HepG2 (cell line): ENCODE measurements around the gene OPN3. TPM values are rescaled to one million over a fixed set of nuclear protein-coding genes. Genes with fewer than 3 reads are reported as not detected.
A peak's percentile ranks its signal among the peaks of the same experiment; 100 is the strongest.

Experiments used
- CCDC6 ChIP-seq: sonication (generic); formaldehyde crosslinking; IDR thresholded peaks from 2 replicates; pipeline ENCODE4 v1.8.1; 2022; ENCODE audit warnings: mild to moderate bottlenecking, missing genetic modification reagents, moderate library complexity
- CEBPZ ChIP-seq: IDR thresholded peaks from 2 replicates; pipeline ENCODE4 v1.6.1; 2012; ENCODE audit warnings: low read length, improper control_type of control experiment
- FOSL1 ChIP-seq: sonication (generic); formaldehyde crosslinking; IDR thresholded peaks from 2 replicates; pipeline ENCODE4 v1.9.0; 2021; ENCODE audit warnings: missing genetic modification reagents, borderline replicate concordance
- HES4 ChIP-seq: sonication (generic); formaldehyde crosslinking; IDR thresholded peaks from 2 replicates; pipeline ENCODE4 v1.9.0; 2021; ENCODE audit warnings: mild to moderate bottlenecking, missing genetic modification reagents, borderline replicate concordance
- KLF15 ChIP-seq: sonication (generic); formaldehyde crosslinking; IDR thresholded peaks from 2 replicates; pipeline ENCODE4 v1.8.1; 2023; ENCODE audit warnings: borderline replicate concordance, mild to moderate bottlenecking, inconsistent platforms, missing genetic modification reagents, mixed read lengths
- NKX3-1 ChIP-seq: sonication (generic); formaldehyde crosslinking; IDR thresholded peaks from 2 replicates; pipeline ENCODE4 v1.5.0; 2020; ENCODE audit warnings: missing genetic modification reagents
- NR3C1 ChIP-seq: sonication (generic); formaldehyde crosslinking; IDR thresholded peaks from 2 replicates; pipeline ENCODE4 v1.4.0; 2020; ENCODE audit warnings: missing genetic modification reagents
- PATZ1 ChIP-seq: sonication (generic); formaldehyde crosslinking; IDR thresholded peaks from 2 replicates; pipeline ENCODE4 v1.4.0; 2020; ENCODE audit warnings: missing genetic modification reagents
- PCBP1 ChIP-seq: fragments of 200-400 bp; formaldehyde crosslinking; IDR thresholded peaks from 2 replicates; pipeline ENCODE4 v1.6.1; 2017; ENCODE audit warnings: mild to moderate bottlenecking, low read depth, low read length, borderline replicate concordance
- RBM39 ChIP-seq: fragments of 200-400 bp; formaldehyde crosslinking; IDR thresholded peaks from one replicate; pipeline ENCODE4 v1.6.1; 2018; ENCODE audit warnings: antibody characterized with exemption, mild to moderate bottlenecking, low read depth, low read length; ENCODE audit not compliant: poor library complexity, severe bottlenecking
- TAF15 ChIP-seq: fragments of 200-400 bp; formaldehyde crosslinking; IDR thresholded peaks from one replicate; pipeline ENCODE4 v1.6.1; 2018; ENCODE audit warnings: mild to moderate bottlenecking, low read depth, low read length; ENCODE audit not compliant: poor library complexity, severe bottlenecking
- ZBTB34 ChIP-seq: sonication (generic); formaldehyde crosslinking; IDR thresholded peaks from 2 replicates; pipeline ENCODE4 v1.8.0; 2022; ENCODE audit warnings: mild to moderate bottlenecking, missing genetic modification reagents
- ZFP82 ChIP-seq: sonication (generic); formaldehyde crosslinking; IDR thresholded peaks from 2 replicates; pipeline ENCODE4 v1.5.1; 2020; ENCODE audit warnings: mild to moderate bottlenecking, missing genetic modification reagents, borderline replicate concordance
- ZFP91 ChIP-seq: sonication (generic); formaldehyde crosslinking; IDR thresholded peaks from 2 replicates; pipeline ENCODE4 v1.9.0; 2022; ENCODE audit warnings: missing genetic modification reagents, mild to moderate bottlenecking, borderline replicate concordance
- ZMYM2 ChIP-seq: sonication (generic); formaldehyde crosslinking; IDR thresholded peaks from 2 replicates; pipeline ENCODE4 v1.8.0; 2022; ENCODE audit warnings: mild to moderate bottlenecking, missing genetic modification reagents
- ZNF326 ChIP-seq: sonication (generic); formaldehyde crosslinking; IDR thresholded peaks from 2 replicates; pipeline ENCODE4 v1.4.0; 2020; ENCODE audit warnings: missing genetic modification reagents, borderline replicate concordance
- ZNF331 ChIP-seq: sonication (generic); formaldehyde crosslinking; IDR thresholded peaks from 2 replicates; pipeline ENCODE4 v1.4.0; 2020; ENCODE audit warnings: missing genetic modification reagents
- ZNF550 ChIP-seq: sonication (generic); formaldehyde crosslinking; IDR thresholded peaks from 2 replicates; pipeline ENCODE4 v1.4.0; 2020; ENCODE audit warnings: mild to moderate bottlenecking, missing genetic modification reagents, borderline replicate concordance
- ZNF576 ChIP-seq: sonication (generic); formaldehyde crosslinking; IDR thresholded peaks from 2 replicates; pipeline ENCODE4 v1.4.0; 2020; ENCODE audit warnings: mild to moderate bottlenecking, missing genetic modification reagents
- ZNF670 ChIP-seq: sonication (generic); formaldehyde crosslinking; IDR thresholded peaks from 2 replicates; pipeline ENCODE4 v1.8.0; 2022; ENCODE audit warnings: mild to moderate bottlenecking, missing genetic modification reagents, borderline replicate concordance
- polyA plus RNA-seq, 8 experiments: library from polyadenylated mRNA; depleted of rRNA in 3 of 8; stranded (reverse) in 7 of 8; unstranded in 1 of 8; fragments of >200 nt; fragmentation: Illumina TruSeq in 4 of 8; extraction: Trizol in 4 of 8; gene quantifications; 2 replicates each; pipeline versions ENCODE4 v1.2.1 to v1.2.3, GENCODE V29; 2011 to 2016; ENCODE audit warnings: low read depth in 4 of 8, missing spikeins in 1 of 8, mixed read lengths in 1 of 8; ENCODE audit not compliant: insufficient read depth in 1 of 8
- total RNA-seq, 5 experiments: library from RNA; depleted of rRNA; stranded (reverse); fragments of >200 nt; fragmentation: Illumina TruSeq; extraction: Trizol; gene quantifications; 2 replicates each; pipeline ENCODE4 v1.2.3, GENCODE V29; 2016; ENCODE audit warnings: low read depth in 1 of 5

Gene OPN3
- total and polyA plus RNA-seq, 2 of the 13 experiments (the other 11 are each of a cell fraction or from before 2014, with no cell fraction given), result 17.4 to 23.0 TPM

- peak; percentile 61; the same call in 1 of the 2 replicates for TF ChIP-seq ZNF670 (CRISPR knock-in tag)
- no peak for TF ChIP-seq ZMYM2 (CRISPR knock-in tag)
- TF ChIP-seq ZNF550 (CRISPR knock-in tag), result no peak
- TF ChIP-seq PATZ1, result peak; percentile 73
- no peak for TF ChIP-seq ZFP82
- TF ChIP-seq ZNF576 (CRISPR knock-in tag), result no peak
- no peak for TF ChIP-seq FOSL1
- no peak for TF ChIP-seq ZNF326 (CRISPR knock-in tag)
- peak; percentile 63 for TF ChIP-seq ZFP91 (CRISPR knock-in tag)
- no peak for TF ChIP-seq CEBPZ
- TF ChIP-seq TAF15, result no peak
- no peak for TF ChIP-seq ZBTB34 (CRISPR knock-in tag)
- TF ChIP-seq RBM39, result no peak
- peak; percentile 69; the same call in 1 of the 2 replicates for TF ChIP-seq NKX3-1 (CRISPR knock-in tag)
- no peak for TF ChIP-seq HES4
- no peak for TF ChIP-seq NR3C1
- peak; percentile 70 for TF ChIP-seq ZNF331 (CRISPR knock-in tag)
- peak; percentile 75; the same call in 1 of the 2 replicates for TF ChIP-seq CCDC6 (CRISPR knock-in tag)
- 0 out of 2 replicates have a peak, but pooled peaks have one; percentile 14 for TF ChIP-seq KLF15 (CRISPR knock-in tag)
- TF ChIP-seq PCBP1, result no peak
Measured at GRCh38 chr1:241640149-241640866, at the start of gene OPN3, which contains the start of gene CHML (continued).
